NCI-H2081 (cell line): ENCODE measurements around the gene FUT6.
"Not testable (repeated sequence)": the region's sequence is repeated elsewhere in the genome, so short reads cannot be mapped to it uniquely, and the experiment has no call there.

Experiments used
- DNase-seq, 2 experiments: peaks; one replicate each; lab custom pipeline; 2025; lab: John Stamatoyannopoulos, UW

The FUT6 gene

DNA sequence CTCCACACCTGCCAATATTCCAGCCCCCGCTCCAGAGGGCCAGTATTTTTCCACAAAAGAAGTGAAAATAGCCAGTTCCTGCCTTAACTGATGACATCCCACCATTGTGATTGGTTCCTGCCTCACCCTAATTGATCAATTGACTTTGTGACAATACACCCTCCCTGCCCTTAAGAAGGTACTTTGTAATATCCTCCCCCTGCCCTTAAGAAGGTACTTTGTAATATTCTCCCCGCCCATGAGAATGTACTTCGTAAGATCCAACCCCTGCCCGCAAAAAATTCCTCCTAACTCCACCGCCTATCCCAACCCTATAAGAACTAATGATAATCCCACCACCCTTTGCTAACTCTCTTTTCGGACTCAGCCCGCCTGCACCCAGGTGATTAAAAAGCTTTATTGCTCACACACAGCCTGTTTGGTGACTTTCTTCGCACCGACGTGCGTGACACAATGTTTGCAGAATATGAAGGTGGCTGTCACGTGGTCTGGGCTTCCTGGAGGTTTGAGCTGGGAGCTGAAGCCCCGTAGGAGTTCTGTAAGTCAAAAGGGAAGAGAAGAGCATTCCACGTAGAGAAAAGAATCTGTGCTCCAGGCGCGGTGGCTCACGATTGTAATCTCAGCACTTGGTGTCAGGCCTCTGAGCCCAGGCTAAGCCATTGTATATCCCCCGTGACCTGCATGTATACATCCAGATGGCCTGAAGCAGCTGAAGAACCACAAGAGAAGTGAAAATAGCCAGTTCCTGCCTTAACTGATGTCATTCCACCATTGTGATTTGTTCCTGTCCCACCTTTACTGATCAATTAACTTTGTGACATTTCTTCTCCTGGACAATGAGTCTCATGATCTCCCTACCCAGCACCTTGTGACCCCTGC lies 17.9 kb upstream of the FUT6 start:
- no peak for DNase-seq

DNA sequence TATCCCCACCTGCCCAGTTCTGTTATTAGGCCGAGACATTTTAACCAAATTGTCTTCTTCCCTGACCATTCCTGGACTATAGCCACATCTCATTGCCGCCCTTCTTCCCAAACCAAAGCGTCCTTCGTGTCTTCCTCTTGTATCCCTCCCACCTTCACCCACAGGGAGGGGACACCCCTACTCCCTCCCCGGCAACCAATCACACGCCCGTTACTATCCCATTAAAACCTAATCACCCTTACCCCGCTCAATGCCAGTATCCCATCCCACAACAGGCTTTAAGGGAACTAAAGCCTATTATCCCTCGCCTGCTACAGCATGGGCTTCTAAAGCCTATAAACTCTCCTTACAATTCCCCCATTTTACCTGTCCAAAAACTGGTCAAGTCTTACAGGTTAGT lies 15.6 kb upstream of the FUT6 start:
- not testable (repeated sequence) for DNase-seq

DNA sequence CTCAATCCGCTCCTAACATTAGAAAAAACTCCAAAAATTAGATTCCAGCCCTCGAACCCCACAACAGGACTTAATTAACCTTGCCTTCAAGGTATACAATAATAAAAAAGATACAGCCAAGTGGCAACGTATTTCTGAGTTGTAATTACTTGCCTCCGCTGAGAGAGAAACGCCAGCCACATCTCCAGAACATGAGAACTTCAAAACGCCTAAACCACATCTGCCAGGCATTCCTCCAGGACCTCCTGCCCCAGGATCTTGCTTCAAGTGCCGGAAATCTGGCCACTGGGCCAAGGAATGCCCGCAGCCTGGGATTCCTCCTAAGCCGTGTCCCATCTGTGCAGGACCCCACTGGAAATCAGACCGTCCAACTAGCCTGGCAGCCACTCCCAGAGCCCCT lies 14.6 kb upstream of the FUT6 start:
- DNase-seq: not testable (repeated sequence)

DNA sequence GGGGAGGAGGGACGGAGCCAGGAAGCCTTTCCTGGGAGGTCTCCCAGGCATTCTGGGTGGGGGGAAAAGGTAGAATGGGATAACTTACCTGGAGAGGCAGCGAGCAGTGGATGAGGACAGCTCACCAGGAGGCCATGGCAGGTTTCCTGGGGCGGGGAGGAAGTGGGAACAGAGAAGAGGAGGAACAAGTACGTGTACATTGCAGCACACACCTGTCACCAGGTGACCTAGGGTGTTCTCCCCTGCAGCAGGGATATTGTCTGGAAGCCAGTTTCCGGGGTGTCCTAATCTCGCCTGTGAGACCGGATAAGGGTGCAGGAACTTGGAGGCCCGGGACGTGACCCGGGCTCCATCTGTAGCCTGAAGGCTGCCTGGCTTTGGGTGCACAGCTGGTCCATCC lies 11.8 kb upstream of the FUT6 start, which contains the start of gene FUT3:
Gene FUT3 (minus strand): TSS at position 148 of the 400 bp plus-strand sequence.
- DNase-seq: no peak

DNA sequence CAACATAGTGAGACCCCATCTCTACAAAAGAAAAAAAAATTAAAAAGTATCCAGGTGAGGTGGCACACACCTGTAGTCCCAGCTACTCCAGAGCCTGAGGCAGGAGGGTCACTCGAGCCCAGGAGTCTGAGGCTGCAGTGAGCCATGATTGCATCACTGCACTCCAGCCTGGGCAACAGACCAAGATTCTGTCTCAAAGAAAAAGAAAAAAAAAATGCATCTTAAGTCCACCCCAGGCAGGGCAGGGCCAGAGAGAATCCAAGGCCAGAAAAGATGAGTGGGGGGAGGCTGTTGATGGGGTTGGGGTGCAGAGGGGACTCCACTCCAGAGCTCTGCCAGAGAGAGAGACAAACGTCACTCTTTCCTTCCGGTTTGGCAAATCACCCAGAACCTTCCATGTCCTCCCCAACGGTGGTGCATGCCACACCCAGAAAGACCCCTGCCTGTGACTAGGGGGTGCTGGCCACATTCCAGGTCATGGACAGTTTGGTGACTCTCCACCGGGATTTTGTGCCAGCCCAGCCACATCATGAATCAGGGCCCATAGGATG lies 11.3 kb upstream of the FUT6 start:
- DNase-seq: no peak

DNA sequence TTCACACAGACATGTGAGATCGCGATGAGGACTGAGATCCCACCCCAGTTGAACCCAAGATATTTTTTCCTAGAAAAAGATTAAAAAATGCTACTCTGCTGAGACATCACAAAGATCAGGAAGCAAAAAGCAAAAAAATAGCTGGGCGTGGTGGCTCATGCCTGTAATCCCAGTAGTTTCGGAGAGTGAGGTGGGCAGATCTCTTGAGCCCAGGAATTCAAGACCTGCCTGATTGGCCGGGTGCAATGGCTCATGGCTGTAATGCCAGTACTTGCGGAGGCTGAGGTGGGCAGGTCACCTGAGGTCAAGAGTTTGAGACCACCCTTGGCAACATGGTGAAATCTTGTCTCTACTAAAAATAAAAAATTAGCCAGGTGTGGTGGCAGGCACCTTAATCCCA lies 10.7 kb upstream of the FUT6 start:
- DNase-seq: no peak

DNA sequence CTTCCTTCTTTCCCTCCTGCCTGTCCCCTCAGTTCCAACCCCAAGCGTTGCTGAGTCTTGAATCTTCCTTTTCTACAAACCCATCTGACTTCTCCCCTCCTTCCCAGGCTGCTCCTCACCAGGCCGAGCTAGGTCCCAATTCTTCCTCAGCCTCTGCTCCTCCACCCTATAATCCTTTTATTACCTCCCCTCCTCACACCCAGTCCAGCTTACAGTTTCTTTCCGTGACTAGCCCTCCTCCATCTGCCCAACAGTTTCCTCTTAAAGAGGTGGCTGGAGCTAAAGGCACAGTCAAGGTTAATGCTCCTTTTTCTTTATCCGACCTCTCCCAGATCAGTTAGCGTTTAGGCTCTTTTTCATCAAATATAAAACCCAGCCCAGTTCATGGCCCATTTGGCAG lies 9.1 kb upstream of the FUT6 start:
- DNase-seq: not testable (repeated sequence)

DNA sequence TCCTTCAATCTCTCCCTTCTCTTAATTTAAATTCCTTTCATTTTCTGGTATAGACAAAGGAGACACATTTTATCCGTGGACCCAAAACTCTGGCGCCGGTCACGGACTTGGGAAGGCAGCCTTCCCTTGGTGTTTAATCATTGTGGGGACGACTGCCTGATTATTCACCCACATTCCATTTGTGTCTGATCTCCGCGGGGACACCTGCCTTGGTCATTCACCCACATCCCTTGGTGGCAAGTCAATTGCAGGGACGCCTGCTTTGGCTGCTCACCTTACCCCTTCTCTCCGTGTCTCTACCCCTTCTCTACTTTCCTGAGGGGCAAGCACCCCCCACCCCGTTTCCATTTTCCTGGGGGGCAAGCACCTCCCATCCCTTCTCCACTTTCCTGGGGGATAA lies 8.3 kb upstream of the FUT6 start:
- not testable (repeated sequence) for DNase-seq

DNA sequence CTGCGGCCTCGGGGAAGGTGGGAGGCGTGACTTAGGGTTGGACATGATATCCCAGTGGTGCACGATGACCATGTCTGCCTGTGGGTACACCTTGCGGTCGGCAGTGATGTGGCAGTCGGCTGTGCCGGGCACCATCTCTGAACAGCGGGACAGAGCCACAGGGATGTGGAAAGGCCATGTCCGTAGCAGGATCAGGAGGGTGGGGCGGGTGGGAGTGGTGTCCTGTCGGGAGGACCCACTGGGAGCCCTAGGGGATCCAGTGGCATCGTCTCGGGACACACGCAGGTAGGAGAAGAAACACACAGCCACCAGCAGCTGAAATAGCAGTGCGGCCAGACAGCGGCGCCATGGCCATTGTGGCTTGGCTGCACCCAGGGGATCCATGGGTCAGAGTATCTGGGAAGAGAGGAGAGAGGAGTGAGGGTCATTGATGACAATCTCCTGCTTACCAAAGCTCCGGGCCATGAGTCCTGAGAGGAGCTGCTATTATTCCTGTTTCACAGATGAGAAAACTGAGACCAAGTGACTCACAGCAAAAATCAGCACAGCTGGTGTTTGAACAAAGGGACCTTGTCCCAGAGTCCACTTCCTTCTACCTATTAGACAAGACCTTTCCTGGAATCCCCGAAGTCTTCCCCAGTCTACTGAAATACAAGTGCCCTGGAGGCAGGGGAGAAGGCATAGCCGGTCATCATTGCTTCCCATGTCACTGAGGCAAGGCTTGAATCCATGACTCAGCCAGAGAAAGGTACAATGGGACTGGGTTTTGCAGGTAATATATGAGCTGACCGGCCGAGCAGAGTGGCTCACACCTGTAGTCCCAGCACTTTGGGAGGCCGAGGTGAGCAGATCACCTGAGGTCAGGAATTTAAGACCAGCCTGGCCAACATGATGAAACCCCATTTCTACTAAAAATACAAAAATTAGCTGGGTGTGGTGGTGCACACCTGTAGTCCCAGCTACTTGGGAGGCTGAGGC lies 5.2 kb upstream of the FUT6 start:
- no peak for DNase-seq

DNA sequence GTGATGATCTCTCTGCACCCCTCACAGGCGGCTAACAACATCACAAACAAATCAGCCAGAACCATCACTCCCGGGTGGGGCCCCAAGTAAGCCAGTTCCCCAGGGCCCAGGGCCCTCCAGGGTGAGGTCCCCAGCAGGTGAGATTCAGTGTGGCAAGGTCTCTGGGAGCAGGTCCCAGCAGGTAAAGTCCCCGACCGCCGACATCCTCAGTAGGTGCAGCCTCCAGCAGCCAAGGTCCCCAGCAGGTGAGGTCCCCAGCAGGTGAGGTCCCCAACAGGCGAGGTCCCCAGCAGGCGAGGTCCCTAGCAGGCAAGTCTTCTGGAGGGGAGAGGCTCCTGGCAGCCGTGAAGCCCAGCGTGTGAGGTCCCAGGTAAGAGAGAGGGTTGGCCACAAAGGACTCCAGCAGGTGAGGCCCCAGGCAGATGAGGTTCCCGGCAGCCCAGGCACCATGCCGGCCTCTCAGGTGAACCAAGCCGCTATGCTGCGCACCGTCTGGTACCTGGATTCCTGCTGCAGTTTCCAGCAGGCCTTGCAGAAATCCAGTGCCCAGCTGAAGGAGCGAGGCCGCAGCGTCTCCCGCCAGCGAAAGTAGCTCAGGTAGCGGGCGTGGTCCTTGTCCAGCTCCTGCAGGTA lies 3.9 kb upstream of the FUT6 start:
- no peak for DNase-seq

DNA sequence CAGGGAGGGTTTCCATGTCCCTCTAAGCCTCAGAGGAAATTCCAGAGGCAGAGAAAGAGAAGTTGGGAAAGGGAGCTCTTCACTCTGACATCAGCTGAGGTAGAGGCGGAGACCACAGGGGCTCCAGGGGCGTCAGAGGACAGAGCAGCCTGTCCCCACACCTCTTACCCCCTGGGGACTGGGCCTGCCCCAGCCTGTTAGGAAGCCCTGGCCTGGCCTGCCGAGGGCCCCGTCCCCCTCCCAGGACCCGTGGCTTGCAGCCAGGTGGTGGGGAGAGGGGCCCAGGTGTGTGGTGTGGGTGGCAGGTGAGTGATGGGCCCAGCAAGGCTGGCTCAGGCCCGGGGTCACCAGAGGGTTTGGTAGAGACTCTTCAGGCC lies 2.2 kb upstream of the FUT6 start:
- DNase-seq: not testable (repeated sequence)

DNA sequence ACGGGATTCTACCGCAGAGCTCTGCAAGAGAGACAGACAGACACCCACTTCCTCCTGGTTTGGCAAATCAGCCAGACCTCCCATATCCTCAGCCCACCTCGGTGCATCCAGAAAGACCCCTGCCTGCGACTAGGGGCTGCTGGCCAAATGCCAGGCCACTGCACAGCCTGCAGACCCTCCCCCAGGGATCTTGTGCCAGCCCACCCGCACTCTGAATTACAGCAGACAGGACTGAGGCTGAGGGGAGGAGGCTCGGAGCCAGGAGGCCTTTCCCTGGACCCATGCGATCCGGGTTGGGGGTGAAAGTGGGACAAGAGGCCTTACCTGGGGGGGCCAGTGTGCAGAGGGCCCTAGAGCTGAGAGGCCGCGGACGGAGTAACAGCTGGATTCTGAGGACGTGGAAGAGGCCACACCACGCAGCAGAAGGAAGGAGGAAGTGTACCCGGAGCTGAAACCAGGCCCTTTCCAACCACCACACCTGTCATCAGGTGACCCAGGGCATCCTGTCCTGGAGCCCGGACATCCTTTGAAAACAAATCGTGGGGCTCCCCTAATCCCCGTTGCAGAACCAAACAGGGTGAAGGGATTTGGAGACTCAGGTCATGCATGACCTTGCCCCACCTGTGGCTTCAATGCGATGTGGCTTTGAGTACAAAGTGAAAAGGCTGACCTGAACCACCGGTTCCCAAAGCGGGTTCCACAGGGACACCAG lies 993 bp downstream of the FUT6 start:
- DNase-seq: no peak

DNA sequence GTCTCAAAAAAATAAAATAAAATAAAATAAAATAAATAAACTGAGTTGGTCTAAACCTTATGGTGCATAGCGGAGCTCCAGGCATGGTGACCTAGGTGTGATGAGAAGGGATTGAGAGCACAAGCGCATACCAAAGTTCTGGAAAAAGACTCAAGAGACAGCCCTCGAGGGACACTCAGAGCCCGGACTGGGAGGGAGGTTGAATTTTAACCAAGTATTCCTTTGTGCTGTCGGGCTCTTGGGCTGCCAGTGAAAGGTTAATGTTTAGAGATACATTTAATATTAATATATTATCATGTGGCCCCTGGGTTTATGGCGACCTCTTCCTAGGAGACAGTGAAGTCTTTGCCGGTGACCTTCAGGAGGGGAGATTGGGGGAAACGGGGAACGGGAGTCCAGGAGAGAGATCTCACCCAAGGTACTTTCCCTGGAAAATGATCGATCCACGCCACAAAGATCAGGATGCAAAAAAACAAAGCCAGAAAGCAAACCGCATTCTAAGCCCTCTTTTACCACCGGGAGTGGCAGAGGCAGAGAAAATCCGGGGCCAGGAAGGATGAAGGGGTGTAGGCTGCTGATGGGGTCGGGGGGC lies 1.6 kb downstream of the FUT6 start:
- DNase-seq: no peak

DNA sequence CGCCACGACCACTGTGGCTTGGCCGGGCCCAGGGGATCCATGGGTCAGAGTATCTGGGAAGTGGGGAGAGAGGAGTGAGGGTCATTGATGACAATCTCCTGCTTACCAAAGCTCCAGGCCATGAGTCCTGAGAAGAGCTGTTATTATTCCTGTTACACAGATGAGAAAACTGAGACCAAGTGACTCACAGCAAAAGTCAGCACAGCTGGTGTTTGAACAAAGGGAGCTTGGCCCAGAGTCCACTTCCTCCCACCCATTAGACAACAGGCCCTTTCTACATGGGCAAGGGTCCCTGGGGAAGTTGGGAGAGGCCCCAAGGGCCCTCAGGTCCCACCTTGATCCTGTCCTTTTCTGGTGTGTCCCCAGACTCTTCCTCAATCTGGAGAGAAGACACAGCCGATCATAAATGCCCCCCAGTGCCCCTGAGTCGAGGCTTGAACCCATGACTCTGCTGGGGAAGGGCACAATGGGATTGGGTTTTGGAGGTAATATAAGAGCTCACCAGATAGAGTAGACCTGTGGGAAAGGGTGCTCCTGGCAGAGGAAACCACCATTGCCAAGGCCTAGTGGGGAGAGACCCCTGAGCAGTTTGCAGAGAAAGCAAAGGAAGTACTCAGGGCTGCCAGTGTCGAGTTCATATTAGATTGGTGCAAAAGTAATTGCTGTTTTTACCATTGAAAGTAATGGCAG lies 6.8 kb downstream of the FUT6 start:
- DNase-seq: no peak

DNA sequence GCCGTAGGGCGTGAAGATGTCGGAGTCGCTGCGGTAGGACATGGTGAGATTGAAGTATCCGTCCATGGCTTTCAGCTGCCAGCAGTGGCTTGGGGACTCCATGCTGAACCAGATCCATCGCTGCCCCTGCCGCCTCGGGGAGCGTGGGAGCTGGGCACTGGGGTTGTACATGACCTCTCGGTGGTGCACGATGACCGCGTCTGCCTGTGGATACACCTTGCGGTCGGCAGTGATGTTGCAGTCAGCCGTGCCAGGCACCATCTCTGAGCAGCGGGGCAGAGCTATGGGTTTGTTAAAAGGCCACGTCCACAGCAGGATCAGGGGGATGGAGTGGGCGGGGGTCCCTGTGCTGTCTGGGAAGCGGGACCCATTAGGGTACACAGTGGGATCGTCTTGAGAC lies 7.4 kb downstream of the FUT6 start:
- no peak for DNase-seq

DNA sequence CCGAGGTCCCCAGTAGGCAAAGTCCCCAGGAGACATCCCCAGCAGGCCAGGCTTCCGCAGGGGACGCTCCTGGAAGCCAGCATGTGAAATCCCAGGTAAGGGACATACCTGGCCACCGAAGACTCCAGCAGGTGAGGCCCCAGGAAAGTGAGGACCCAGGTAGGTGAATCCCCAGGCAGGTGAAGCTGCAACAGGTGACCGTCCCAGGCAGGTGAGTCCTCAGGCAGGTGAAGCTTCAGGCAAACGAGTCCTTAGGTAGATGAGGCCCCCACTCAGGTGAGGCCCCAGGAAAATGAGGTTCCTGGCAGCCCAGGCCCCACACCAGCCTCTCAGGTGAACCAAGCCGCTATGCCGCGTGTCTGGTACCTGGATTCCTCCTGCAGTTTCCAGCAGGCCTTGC lies 8.3 kb downstream of the FUT6 start:
- no peak for DNase-seq

DNA sequence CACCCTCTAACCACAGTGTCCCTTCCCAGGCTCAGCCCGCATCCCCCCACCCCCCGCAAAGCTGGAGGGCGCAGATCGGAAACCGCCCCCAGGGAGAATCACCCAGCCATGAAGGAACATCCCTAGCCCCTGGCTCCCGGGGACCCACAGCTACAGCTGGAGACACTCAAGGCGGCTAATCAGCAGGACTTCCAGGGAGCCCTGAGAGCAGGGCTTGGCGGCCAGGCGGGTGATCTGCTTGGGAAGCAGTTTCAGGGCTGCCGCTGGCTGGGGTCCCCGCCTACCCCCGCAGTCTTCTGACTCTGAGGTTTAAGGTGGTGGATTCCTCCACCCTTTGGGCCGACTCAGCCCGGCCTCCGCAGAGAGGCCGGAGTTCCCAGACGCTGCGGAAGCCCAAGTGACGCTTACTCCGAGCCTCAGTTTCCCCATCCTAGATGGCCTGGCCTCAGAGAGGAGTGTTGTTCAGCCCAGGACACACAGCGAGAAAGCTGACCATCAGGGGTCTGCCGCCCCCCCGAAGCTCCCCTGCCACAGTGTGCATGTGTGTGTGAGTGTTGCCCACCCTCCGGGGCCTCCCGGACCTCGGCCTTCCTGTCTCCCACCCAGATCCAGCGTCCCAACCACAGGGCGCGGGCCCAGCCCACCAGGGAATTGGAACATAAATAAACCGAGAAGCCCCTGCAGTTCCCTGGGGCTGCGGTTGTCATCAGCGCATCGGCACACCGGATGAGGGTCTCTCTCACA lies 9.8 kb downstream of the FUT6 start:
- DNase-seq: no peak

DNA sequence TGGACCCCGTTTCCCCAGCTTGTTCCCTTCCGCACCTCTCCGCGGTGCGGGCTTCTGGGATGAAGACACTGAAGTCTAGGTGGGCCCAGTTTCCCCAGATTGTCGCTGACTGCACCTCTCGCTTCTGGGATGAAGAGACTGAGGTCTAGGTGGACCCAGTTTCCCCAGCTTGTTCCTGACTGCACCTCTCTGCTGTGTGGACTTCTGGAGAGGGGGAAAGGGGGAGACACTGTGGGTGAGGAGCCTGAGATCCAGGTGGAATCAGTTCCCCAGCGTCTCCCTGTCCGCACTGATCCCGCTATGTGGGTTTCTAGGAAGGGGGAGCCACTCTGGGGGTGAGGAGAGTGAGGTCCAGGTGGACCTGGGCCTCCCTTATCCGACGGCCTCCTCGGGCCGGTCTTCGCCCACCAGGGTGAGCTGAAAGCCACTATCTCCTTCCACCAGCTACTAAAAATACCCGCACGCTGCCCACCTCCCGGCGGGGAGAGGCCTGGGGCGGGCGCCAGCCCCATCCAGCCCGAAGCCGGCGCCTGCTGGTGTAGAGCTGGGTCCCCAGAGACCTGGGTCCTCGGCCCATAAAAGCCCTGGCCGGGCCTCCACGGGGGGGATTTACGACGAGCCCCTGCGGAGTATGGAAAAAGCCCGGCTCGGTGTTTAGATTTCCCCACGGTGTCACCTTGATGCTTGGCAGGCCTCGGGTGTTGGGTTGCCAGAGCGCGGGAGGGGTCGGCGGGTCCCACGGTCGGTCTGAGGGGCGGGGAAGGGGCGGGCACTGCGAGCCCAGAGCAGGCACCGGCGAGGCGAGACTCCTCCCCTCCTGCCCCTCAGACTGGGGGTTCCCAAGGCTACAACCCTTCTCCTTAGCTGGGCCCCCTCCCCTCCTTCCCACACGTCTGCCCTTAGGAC lies 10.6 kb downstream of the FUT6 start:
- peak; percentile 74 to 76 for DNase-seq
